ENCODE measurements around the gene ABCA2. TPM values are rescaled to one million over a fixed set of nuclear protein-coding genes. Genes with fewer than 3 reads are reported as not detected.

ABCA2 gene
- total RNA-seq, 2 experiments from 2014 or later, result 11.8 to 16.2 TPM

- POLR2A ChIA-PET, result no interaction called here
- DNase-seq (no peak), ATAC-seq (no peak)
- Mint-ChIP-seq H3K27ac (no peak overlapping the region), H3K27me3 (no peaks in the 10 kb centered on the region), H3K9me3 (peaks cover 4% of the 10 kb centered on the region), H3K4me1 (ENCODE audit: low read depth) (peaks cover 12% of the 10 kb centered on the region), H3K4me3 (no peak overlapping the region), H3K36me3 (ENCODE audit: low read depth) (no peaks in the 10 kb centered on the region)
- intact Hi-C loops (cut with micrococcal nuclease), result no loop called here
- TF ChIP-seq, protein P1, sequence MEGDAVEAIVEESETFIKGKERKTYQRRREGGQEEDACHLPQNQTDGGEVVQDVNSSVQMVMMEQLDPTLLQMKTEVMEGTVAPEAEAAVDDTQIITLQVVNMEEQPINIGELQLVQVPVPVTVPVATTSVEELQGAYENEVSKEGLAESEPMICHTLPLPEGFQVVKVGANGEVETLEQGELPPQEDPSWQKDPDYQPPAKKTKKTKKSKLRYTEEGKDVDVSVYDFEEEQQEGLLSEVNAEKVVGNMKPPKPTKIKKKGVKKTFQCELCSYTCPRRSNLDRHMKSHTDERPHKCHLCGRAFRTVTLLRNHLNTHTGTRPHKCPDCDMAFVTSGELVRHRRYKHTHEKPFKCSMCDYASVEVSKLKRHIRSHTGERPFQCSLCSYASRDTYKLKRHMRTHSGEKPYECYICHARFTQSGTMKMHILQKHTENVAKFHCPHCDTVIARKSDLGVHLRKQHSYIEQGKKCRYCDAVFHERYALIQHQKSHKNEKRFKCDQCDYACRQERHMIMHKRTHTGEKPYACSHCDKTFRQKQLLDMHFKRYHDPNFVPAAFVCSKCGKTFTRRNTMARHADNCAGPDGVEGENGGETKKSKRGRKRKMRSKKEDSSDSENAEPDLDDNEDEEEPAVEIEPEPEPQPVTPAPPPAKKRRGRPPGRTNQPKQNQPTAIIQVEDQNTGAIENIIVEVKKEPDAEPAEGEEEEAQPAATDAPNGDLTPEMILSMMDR (IDR thresholded peaks at IDR 0.05), result no peak
- CTCF ChIA-PET, result no interaction called here
These were observed 70.6 kb downstream of the ABCA2 start for GRCh38 chr9:136957461-136957860.

Other genes starting within 250 kb of the ABCA2 start
- gene TMEM141, start 236.9 kb downstream of the ABCA2 start, total RNA-seq, result 10 to 100 TPM; 50.6 to 51.1 TPM
- gene CCDC183, start 231.9 kb downstream of the ABCA2 start, total RNA-seq, result under 1 TPM; 0.20 to 0.34 TPM
- gene RABL6, start 220.3 kb downstream of the ABCA2 start, total RNA-seq, result 10 to 100 TPM; 85.6 to 86.6 TPM
- 1 to 10 TPM; 5.8 to 6.4 TPM for gene AJM1, start 185.8 kb downstream of the ABCA2 start, total RNA-seq
- gene PHPT1, start 178.8 kb downstream of the ABCA2 start, total RNA-seq, result 100 to 1,000 TPM; 123 to 124 TPM
- 10 to 100 TPM; 18.5 to 19.1 TPM for gene MAMDC4, start 175.9 kb downstream of the ABCA2 start, total RNA-seq
- gene EDF1, start 161.9 kb downstream of the ABCA2 start, total RNA-seq, result 100 to 1,000 TPM; 254 to 270 TPM
- gene TRAF2, start 141.7 kb downstream of the ABCA2 start, total RNA-seq, result 10 to 100 TPM; 34.8 to 40.5 TPM
- gene FBXW5, start 83.5 kb downstream of the ABCA2 start, total RNA-seq, result 10 to 100 TPM; 53.4 to 54.0 TPM
- gene C8G, start 83.0 kb downstream of the ABCA2 start, total RNA-seq, result under 1 TPM in 1 of 2 experiments, not detected in 1; 0.83 TPM
- gene LCN12, start 76.0 kb downstream of the ABCA2 start, total RNA-seq, result 1 to 10 TPM; 1.3 to 2.1 TPM
- gene PTGDS, start 50.7 kb downstream of the ABCA2 start, total RNA-seq, result not detected
- gene LCNL1, start 45.2 kb downstream of the ABCA2 start, total RNA-seq, result not detected
- gene PAXX, start 35.8 kb downstream of the ABCA2 start, total RNA-seq, result 10 to 100 TPM; 60.5 to 61.8 TPM
- gene CLIC3, start 31.7 kb downstream of the ABCA2 start, total RNA-seq, result not detected
- under 1 TPM in 1 of 2 experiments, not detected in 1; 0.09 TPM for gene FUT7, start 3.9 kb upstream of the ABCA2 start, total RNA-seq
- gene NPDC1, start 17.9 kb upstream of the ABCA2 start, total RNA-seq, result 10 to 100 TPM; 18.2 to 21.2 TPM
- not detected for gene ENTPD2, start 25.8 kb upstream of the ABCA2 start, total RNA-seq
- 10 to 100 TPM; 13.5 to 13.7 TPM for gene SAPCD2, start 42.3 kb upstream of the ABCA2 start, total RNA-seq
- 10 to 100 TPM; 49.8 to 50.1 TPM for gene UAP1L1, start 49.3 kb upstream of the ABCA2 start, total RNA-seq
- 10 to 100 TPM; 31.1 to 33.2 TPM for gene MAN1B1, start 58.7 kb upstream of the ABCA2 start, total RNA-seq
- 100 to 1,000 TPM; 222 to 227 TPM for gene DPP7, start 86.5 kb upstream of the ABCA2 start, total RNA-seq
- not detected for gene GRIN1, start 110.9 kb upstream of the ABCA2 start, total RNA-seq
- gene LRRC26, start 141.8 kb upstream of the ABCA2 start, total RNA-seq, result not detected
- not detected for gene TMEM210, start 143.8 kb upstream of the ABCA2 start, total RNA-seq
- gene ANAPC2, start 160.3 kb upstream of the ABCA2 start, total RNA-seq, result 10 to 100 TPM; 38.6 to 39.6 TPM
- 10 to 100 TPM; 53.3 to 58.4 TPM for gene SSNA1, start 160.4 kb upstream of the ABCA2 start, total RNA-seq
- gene TPRN, start 172.5 kb upstream of the ABCA2 start, total RNA-seq, result 1 to 10 TPM; 5.7 to 6.6 TPM
- 10 to 100 TPM; 29.4 to 29.9 TPM for gene TMEM203, start 177.4 kb upstream of the ABCA2 start, total RNA-seq
- gene NDOR1, start 177.5 kb upstream of the ABCA2 start, total RNA-seq, result 10 to 100 TPM; 29.5 to 30.7 TPM
- gene RNF208, start 194.0 kb upstream of the ABCA2 start, total RNA-seq, result 10 to 100 TPM in 1 of 2 experiments, 1 to 10 TPM in 1; 8.0 to 10.4 TPM
- under 1 TPM in 1 of 2 experiments, not detected in 1; 0.34 TPM for gene CYSRT1, start 196.9 kb upstream of the ABCA2 start, total RNA-seq
- gene RNF224, start 199.3 kb upstream of the ABCA2 start, total RNA-seq, result not detected
- gene SLC34A3, start 202.7 kb upstream of the ABCA2 start, total RNA-seq, result not detected
- gene TUBB4B, start 213.1 kb upstream of the ABCA2 start, total RNA-seq, result 100 to 1,000 TPM; 228 to 230 TPM
- gene STPG3, start 223.0 kb upstream of the ABCA2 start, total RNA-seq, result not detected
- 10 to 100 TPM; 50.9 to 54.3 TPM for gene NELFB, start 227.1 kb upstream of the ABCA2 start, total RNA-seq
- 1 to 10 TPM; 2.9 to 3.0 TPM for gene TOR4A, start 249.5 kb upstream of the ABCA2 start, total RNA-seq